Peyer's patch (tissue), 4 donors: ENCODE data around the gene G0S2. TPM values are rescaled to one million over a fixed set of nuclear protein-coding genes. Genes with fewer than 3 reads are reported as not detected.

ENCODE experiments used
- DNase-seq, 3 donors: peaks; one replicate each; pipeline ENCODE4 v3.0.0-alpha.2; 2017 to 2019
- H3K27ac ChIP-seq, 4 donors: fragments of 200-600 bp; sonication (generic); one replicate each; pipeline ENCODE4 v1.5.1; 2016 to 2019
- H3K27me3 ChIP-seq, 2 donors: fragments of 200-600 bp; sonication (generic); one replicate each; pipeline ENCODE4 v1.5.1; 2019
- H3K36me3 ChIP-seq, 3 donors: fragments of 200-600 bp; sonication (generic); one replicate each; pipeline ENCODE4 v1.5.1; 2016 to 2019
- H3K4me1 ChIP-seq, 4 donors: fragments of 200-600 bp; sonication (generic); one replicate each; pipeline ENCODE4 v1.5.1; 2016 to 2019
- H3K4me3 ChIP-seq, 4 donors: fragments of 200-600 bp; sonication (generic); 1 replicate in 3 of 4; 2 replicates in 1 of 4; pipeline ENCODE4 v1.5.1; 2016 to 2019; ENCODE audit warnings: mild to moderate bottlenecking in 1 of 4
- H3K9me3 ChIP-seq, 4 donors: fragments of 200-600 bp; sonication (generic); one replicate each; pipeline ENCODE4 v1.5.1; 2016 to 2019; ENCODE audit warnings: mild to moderate bottlenecking in 1 of 4
- CTCF ChIP-seq, 6 experiments: fragments of 450-650 bp in 4 of 6; fragments of 200-600 bp in 2 of 6; sonication (generic) in 1 of 6; IDR thresholded peaks; one replicate each; pipeline ENCODE4 v1.5.1; 2017 to 2019; ENCODE audit warnings: antibody characterized with exemption in 6 of 6, mild to moderate bottlenecking in 3 of 6, moderate library complexity in 1 of 6
- POLR2A ChIP-seq, 2 donors: fragments of 450-650 bp; IDR thresholded peaks; one replicate each; pipeline ENCODE4 v1.5.1; 2017; ENCODE audit warnings: antibody characterized with exemption in 2 of 2, mild to moderate bottlenecking in 2 of 2, moderate library complexity in 2 of 2
- total RNA-seq, 4 donors: library from RNA; depleted of rRNA; stranded (reverse); fragments of >200 nt; gene quantifications; one replicate each; pipeline ENCODE4 v1.1.0, GENCODE V29; 2016

G0S2 gene
- total RNA-seq, 4 donors from 2014 or later: 2.3 to 70.4 (median 14.1) TPM

DNA sequence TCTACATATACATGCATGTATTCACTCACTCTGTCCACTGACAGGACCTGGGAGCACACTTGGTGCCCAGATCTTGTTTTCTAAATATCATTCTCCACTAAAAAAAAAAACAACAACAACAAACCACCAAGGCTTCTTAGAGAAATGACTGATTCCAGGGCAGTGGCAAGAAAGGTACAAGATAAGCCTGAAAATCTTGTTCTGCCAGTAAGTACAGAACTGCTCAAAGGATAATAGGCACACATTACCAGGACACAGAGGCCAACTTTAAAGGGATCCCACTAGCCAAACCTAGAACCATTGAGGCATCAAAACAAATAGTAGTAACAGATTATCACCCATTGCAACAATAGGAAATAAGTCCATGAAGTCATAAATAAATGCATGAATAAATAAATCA lies 40.1 kb downstream of the G0S2 start:
- no peak overlapping the region for H3K4me3 ChIP-seq
- H3K27ac ChIP-seq: no peak overlapping the region
- no peaks in the 10 kb centered on the region for H3K9me3 ChIP-seq
- H3K27me3 ChIP-seq: no peaks in the 10 kb centered on the region
- TF ChIP-seq POLR2A (IDR thresholded peaks at IDR 0.05): no peak
- no peak for TF ChIP-seq CTCF (IDR thresholded peaks at IDR 0.05)
- H3K36me3 ChIP-seq: no peaks in the 10 kb centered on the region
- H3K4me1 ChIP-seq: no peaks in the 10 kb centered on the region
- no peak for DNase-seq

- no peak for DNase-seq
- no peaks in the 10 kb centered on the region for H3K36me3 ChIP-seq
- no peaks in the 10 kb centered on the region for H3K4me1 ChIP-seq
- TF ChIP-seq POLR2A (IDR thresholded peaks at IDR 0.05): no peak
- TF ChIP-seq CTCF (IDR thresholded peaks at IDR 0.05): no peak
- H3K27ac ChIP-seq: no peak overlapping the region
- no peaks in the 10 kb centered on the region for H3K27me3 ChIP-seq
- no peak overlapping the region for H3K4me3 ChIP-seq
- H3K9me3 ChIP-seq: no peaks in the 10 kb centered on the region
Observed at GRCh38 chr1:209717818-209718217, 42.6 kb downstream of the G0S2 start.

DNA sequence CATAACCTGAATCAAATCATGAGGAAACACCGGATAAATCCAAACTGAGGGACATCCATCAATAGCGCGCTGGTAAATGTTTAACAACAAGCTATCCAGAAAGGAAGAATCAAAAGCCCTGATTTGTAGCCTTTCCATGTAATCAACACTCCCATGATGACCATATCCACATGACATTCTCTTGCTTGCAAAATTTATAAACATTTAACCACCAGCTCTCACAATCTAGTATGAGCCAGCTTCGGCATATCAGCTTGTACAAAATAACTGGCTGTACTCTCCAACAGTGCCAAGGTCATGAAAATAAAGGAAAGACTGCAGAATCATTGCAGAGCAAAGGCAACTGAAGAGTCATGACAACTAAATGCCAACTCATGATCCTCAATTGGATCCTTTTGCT lies 45.1 kb downstream of the G0S2 start:
- H3K4me1 ChIP-seq: no peaks in the 10 kb centered on the region
- no peak for DNase-seq
- no peaks in the 10 kb centered on the region for H3K9me3 ChIP-seq
- H3K36me3 ChIP-seq: no peaks in the 10 kb centered on the region
- TF ChIP-seq CTCF (IDR thresholded peaks at IDR 0.05) (no peak), POLR2A (IDR thresholded peaks at IDR 0.05) (no peak)
- H3K27me3 ChIP-seq: no peaks in the 10 kb centered on the region
- H3K4me3 ChIP-seq: no peak overlapping the region
- H3K27ac ChIP-seq: no peak overlapping the region

GRCh38 chr1:209720826-209721225 lies 45.6 kb downstream of the G0S2 start:
- H3K4me1 ChIP-seq: no peaks in the 10 kb centered on the region
- no peaks in the 10 kb centered on the region for H3K36me3 ChIP-seq
- H3K9me3 ChIP-seq: no peaks in the 10 kb centered on the region
- no peak overlapping the region for H3K4me3 ChIP-seq
- no peak for DNase-seq
- TF ChIP-seq POLR2A (IDR thresholded peaks at IDR 0.05) (no peak), CTCF (IDR thresholded peaks at IDR 0.05) (no peak)
- no peak overlapping the region for H3K27ac ChIP-seq
- H3K27me3 ChIP-seq: no peaks in the 10 kb centered on the region

DNA sequence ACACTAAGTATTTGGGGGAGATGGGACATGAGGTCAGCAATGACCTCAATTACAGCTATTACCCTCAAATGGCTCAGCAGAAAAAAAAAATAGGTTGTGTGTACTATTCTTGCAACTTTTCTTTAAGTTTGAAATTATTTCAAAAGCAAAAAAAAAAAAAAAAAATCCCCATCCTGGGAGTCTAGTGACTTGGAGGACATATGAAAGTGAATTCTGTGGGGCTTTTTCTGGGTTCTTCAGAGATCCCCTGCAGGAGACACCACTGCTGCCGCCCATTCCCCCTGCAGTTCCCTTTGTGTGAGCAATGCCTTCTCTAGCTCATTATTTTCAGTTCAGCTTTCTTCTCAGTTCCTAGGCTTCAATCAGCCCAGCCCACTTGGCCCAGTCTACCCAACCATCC lies 46.1 kb downstream of the G0S2 start:
- H3K36me3 ChIP-seq: no peaks in the 10 kb centered on the region
- H3K27me3 ChIP-seq: no peaks in the 10 kb centered on the region
- H3K9me3 ChIP-seq: no peaks in the 10 kb centered on the region
- H3K4me3 ChIP-seq: no peak overlapping the region
- no peak for TF ChIP-seq CTCF (IDR thresholded peaks at IDR 0.05)
- TF ChIP-seq POLR2A (IDR thresholded peaks at IDR 0.05): no peak
- no peaks in the 10 kb centered on the region for H3K4me1 ChIP-seq
- no peak overlapping the region for H3K27ac ChIP-seq
- no peak for DNase-seq

GRCh38 chr1:209723265-209723664 lies 48.1 kb downstream of the G0S2 start:
- DNase-seq: no peak
- Histone ChIP-seq H3K36me3 (no peaks in the 10 kb centered on the region), H3K27me3 (no peaks in the 10 kb centered on the region), H3K9me3 (no peaks in the 10 kb centered on the region), H3K4me3 (no peak overlapping the region), H3K27ac (no peak overlapping the region), H3K4me1 (no peaks in the 10 kb centered on the region)
- no peak for TF ChIP-seq POLR2A (IDR thresholded peaks at IDR 0.05)
- TF ChIP-seq CTCF (IDR thresholded peaks at IDR 0.05): no peak
